K562 (cell line): ENCODE data around the gene PTPRG.

Experiments
- HDAC6 ChIP-seq: IDR thresholded peaks from 2 replicates; pipeline ENCODE4 v1.6.1; 2012; ENCODE audit warnings: low read depth, mild to moderate bottlenecking, control low read depth, inconsistent platforms, low read length, moderate library complexity
- TAF1 ChIP-seq: IDR thresholded peaks from 2 replicates; pipeline ENCODE4 v1.6.1; 2011; ENCODE audit warnings: mild to moderate bottlenecking, low read length, moderate library complexity; ENCODE audit not compliant: insufficient read depth, control insufficient read depth, severe bottlenecking; ENCODE audit errors: extremely low read depth

DNA sequence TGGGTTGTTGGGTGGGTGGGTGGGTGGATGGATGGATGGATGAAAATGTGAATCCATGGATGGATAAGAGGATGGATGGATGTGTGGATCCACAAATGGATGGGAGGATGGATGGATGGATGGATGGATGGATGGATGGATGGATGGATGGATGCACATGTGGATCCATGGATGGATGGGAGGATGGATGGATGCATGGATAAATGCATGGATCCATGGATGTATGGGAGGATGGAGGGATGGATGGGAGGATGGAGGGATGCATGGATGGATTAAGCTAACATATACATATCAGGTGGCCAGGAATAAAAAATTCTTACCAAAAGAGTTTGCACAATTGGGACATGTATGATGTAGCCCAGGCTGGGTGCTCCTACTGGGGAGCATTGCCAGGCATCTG is 616.7 kb downstream of the PTPRG start:
- no peak for TF ChIP-seq HDAC6
- no peak for TF ChIP-seq TAF1
